ENCODE measurements around the gene EFCC1. TPM values are rescaled to one million over a fixed set of nuclear protein-coding genes. Genes with fewer than 3 reads are reported as not detected.
A peak's percentile ranks its signal among the peaks of the same experiment; 100 is the strongest.

EFCC1 gene
- total and polyA plus RNA-seq, 3 experiments from 2014 or later = 0.11 to 0.22 TPM; not detected in 1

- POLR2A ChIA-PET = interaction anchor here (0.6 kb wide), 1 partner anchor 73 kb away, joined by 5 read pairs; no protein-coding TSS in a partner anchor
Measured at GRCh38 chr3:129046037-129046731, 45.1 kb downstream of the EFCC1 start.

GRCh38 chr3:129046732-129047552 is 45.8 kb downstream of the EFCC1 start:
- H3K27ac ChIP-seq (ENCODE audit: low read depth, low read length) = no peak overlapping the region
- Mint-ChIP-seq H3K4me3 (peak overlapping the region in 3 of 7 donors; percentile 20 to 46 (median 32)), H3K36me3 (peaks cover 0 to 12% (median 0%) of the 10 kb centered on the region in 3 donors), H3K27ac (no peak overlapping the region), H3K27me3 (peaks cover 10 to 21% of the 10 kb centered on the region in 2 donors), H3K4me1 (peaks cover 2 to 7% (median 4%) of the 10 kb centered on the region in 3 donors), H3K9me3 (peaks cover 0 to 6% (median 5%) of the 10 kb centered on the region in 5 donors)
- CTCF ChIA-PET = interaction anchor here (0.8 to 1.9 kb wide), 10 partner anchors 12 to 199 kb away, joined by 3 to 8 read pairs (median 3); partner anchors contain the start of gene CFAP92
- H3K9me3 ChIP-seq (ENCODE audit: low read length) = no peaks in the 10 kb centered on the region
- POLR2A ChIA-PET = interaction anchor here (0.6 kb wide), 1 partner anchor 74 kb away, joined by 5 read pairs; no protein-coding TSS in a partner anchor
- no peak for DNase-seq
- no peaks in the 10 kb centered on the region for H3K36me3 ChIP-seq (ENCODE audit: insufficient read depth, low read length)
- H3K4me1 ChIP-seq (ENCODE audit: insufficient read depth, low read length) = no peaks in the 10 kb centered on the region
- no peak overlapping the region for H3K4me3 ChIP-seq (ENCODE audit: low read length)
- H3K27me3 ChIP-seq (ENCODE audit: insufficient read depth, low read length, poor library complexity, severe bottlenecking) = no peaks in the 10 kb centered on the region

More at GRCh38 chr3:129046037-129046731, 45.1 kb downstream of the EFCC1 start:
- peaks cover 15 to 24% of the 10 kb centered on the region in 2 donors for H3K27me3 Mint-ChIP-seq
- H3K9me3 Mint-ChIP-seq = peaks cover 0 to 6% (median 5%) of the 10 kb centered on the region in 5 donors
- CTCF ChIA-PET = interaction anchor here (0.8 to 1.9 kb wide), 9 partner anchors 12 to 199 kb away, joined by 3 to 8 read pairs (median 3); partner anchors contain the start of gene CFAP92
- DNase-seq = peak in 1 of 5 donors; percentile 29
- H3K4me1 Mint-ChIP-seq = peaks cover 2 to 7% (median 4%) of the 10 kb centered on the region in 3 donors
- H3K4me1 ChIP-seq (ENCODE audit: insufficient read depth, low read length) = no peaks in the 10 kb centered on the region
- H3K27ac ChIP-seq (ENCODE audit: low read depth, low read length) = no peak overlapping the region
- no peaks in the 10 kb centered on the region for H3K27me3 ChIP-seq (ENCODE audit: insufficient read depth, low read length, poor library complexity, severe bottlenecking)
- no peak overlapping the region for H3K27ac Mint-ChIP-seq
- H3K4me3 Mint-ChIP-seq = peak overlapping the region in 2 of 7 donors; percentile 44 to 46
- no peaks in the 10 kb centered on the region for H3K36me3 ChIP-seq (ENCODE audit: insufficient read depth, low read length)
- H3K36me3 Mint-ChIP-seq = peaks cover 0 to 19% (median 0%) of the 10 kb centered on the region in 3 donors
- no peaks in the 10 kb centered on the region for H3K9me3 ChIP-seq (ENCODE audit: low read length)
- H3K4me3 ChIP-seq (ENCODE audit: low read length) = peak overlapping the region; percentile 28

DNA sequence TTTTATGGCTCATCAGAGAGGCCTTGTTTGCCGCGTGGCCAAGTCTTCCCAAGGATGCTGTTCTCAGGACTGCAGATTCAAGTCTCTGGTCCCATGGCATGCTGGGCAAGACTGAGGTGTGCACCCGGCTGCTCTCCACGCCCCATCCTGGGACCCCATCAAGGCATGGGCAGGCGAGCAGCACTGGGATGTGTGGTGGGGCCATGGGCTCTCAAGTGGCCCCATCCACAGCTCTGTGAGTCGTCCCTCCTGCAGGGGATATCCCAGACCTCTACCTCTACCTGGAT is 46.4 kb downstream of the EFCC1 start:
- H3K36me3 Mint-ChIP-seq = peaks cover 0 to 6% (median 0%) of the 10 kb centered on the region in 3 donors
- ChIA-PET POLR2A (no interaction called here), CTCF (interaction anchor here (1.2 to 1.3 kb wide), 3 partner anchors 77 to 115 kb away, joined by 3 read pairs; no protein-coding TSS in a partner anchor)
- H3K27ac Mint-ChIP-seq = no peak overlapping the region
- peak overlapping the region in 1 of 7 donors; percentile 32 for H3K4me3 Mint-ChIP-seq
- H3K27me3 Mint-ChIP-seq = peaks cover 10 to 15% of the 10 kb centered on the region in 2 donors
- no peak overlapping the region for H3K4me3 ChIP-seq (ENCODE audit: low read length)
- H3K36me3 ChIP-seq (ENCODE audit: insufficient read depth, low read length) = no peaks in the 10 kb centered on the region
- H3K9me3 ChIP-seq (ENCODE audit: low read length) = no peaks in the 10 kb centered on the region
- peaks cover 2 to 7% (median 4%) of the 10 kb centered on the region in 3 donors for H3K4me1 Mint-ChIP-seq
- H3K4me1 ChIP-seq (ENCODE audit: insufficient read depth, low read length) = no peaks in the 10 kb centered on the region
- no peak overlapping the region for H3K27ac ChIP-seq (ENCODE audit: low read depth, low read length)
- no peak for DNase-seq
- H3K27me3 ChIP-seq (ENCODE audit: insufficient read depth, low read length, poor library complexity, severe bottlenecking) = no peaks in the 10 kb centered on the region
- peaks cover 0 to 6% (median 5%) of the 10 kb centered on the region in 5 donors for H3K9me3 Mint-ChIP-seq

DNA sequence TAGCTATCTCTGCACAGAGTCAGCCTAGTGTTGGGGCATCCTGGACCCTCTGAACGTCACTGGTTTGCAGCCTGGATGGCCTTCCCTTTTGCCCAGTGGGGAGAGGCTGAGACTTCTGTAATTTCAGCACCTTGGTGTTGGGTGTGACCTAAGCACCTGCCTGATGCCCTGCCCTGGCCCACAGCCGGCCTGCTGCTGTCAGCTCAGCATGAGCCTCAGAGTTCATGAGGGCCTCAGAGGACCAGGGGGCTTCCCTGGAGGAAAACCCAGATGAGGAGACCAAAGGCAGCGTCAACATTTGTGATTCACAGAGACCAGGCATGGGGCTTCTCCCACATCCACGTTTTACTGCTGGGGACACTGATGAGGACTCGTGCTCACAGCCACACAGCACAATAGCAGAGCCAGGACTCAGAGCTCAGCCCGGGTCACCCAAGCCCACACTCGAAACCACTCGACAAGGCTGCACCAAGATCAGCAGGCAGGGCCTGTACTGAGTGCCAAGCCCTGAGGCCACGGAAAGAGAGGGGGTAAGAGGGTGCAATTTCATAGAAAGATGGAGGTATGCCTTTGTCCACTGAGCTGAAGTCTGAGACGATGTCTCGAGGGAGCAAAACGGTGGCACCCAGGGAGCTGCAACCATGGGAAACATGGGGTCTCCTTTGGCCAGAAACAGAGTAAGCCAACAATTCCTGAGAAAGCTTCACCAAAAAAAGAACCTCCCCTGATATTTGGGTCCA is 49.6 kb downstream of the EFCC1 start:
- CTCF ChIA-PET = interaction anchor here (0.7 to 7.2 kb wide), 6 partner anchors 31 to 265 kb away, joined by 4 to 79 read pairs (median 37); partner anchors contain the start of gene RAB43
- H3K4me1 ChIP-seq (ENCODE audit: insufficient read depth, low read length) = peaks cover 5% of the 10 kb centered on the region
- Mint-ChIP-seq H3K4me3 (peak overlapping the region in 1 of 7 donors; percentile 48), H3K9me3 (peaks cover 0 to 6% (median 5%) of the 10 kb centered on the region in 5 donors), H3K27ac (peak overlapping the region in 1 of 8 donors; percentile 21), H3K36me3 (peaks cover 0 to 6% (median 0%) of the 10 kb centered on the region in 3 donors), H3K27me3 (no peaks in the 10 kb centered on the region), H3K4me1 (peaks cover 5 to 8% (median 7%) of the 10 kb centered on the region in 3 donors)
- H3K9me3 ChIP-seq (ENCODE audit: low read length) = no peaks in the 10 kb centered on the region
- no peak for DNase-seq
- no peak overlapping the region for H3K27ac ChIP-seq (ENCODE audit: low read depth, low read length)
- H3K27me3 ChIP-seq (ENCODE audit: insufficient read depth, low read length, poor library complexity, severe bottlenecking) = no peaks in the 10 kb centered on the region
- H3K36me3 ChIP-seq (ENCODE audit: insufficient read depth, low read length) = no peaks in the 10 kb centered on the region
- POLR2A ChIA-PET = no interaction called here
- H3K4me3 ChIP-seq (ENCODE audit: low read length) = no peak overlapping the region

DNA sequence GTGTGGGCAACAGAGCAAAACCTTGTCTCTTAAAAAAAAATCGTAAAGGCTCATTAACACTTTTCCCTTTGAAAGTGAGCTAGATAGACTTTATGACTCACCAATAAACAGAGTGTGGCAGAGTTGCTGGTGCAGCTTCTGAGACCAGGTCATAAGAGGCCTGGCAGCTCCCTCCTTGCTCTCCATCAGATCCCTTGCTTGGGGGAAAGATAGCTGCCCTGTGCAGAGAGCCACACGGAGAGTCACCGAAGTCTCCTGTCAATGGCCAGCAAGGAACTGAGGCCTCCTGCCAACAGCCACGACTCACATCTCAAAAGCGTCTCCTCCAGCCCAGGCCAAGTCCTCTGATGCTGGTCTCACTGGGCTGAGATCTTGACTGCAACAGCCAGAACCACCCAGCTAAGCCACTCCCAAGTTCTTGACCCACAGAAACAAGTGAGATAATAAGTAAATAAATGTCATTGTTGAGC is 50.8 kb downstream of the EFCC1 start:
- no peak for DNase-seq
- H3K27ac Mint-ChIP-seq = no peak overlapping the region
- no peaks in the 10 kb centered on the region for H3K36me3 ChIP-seq (ENCODE audit: insufficient read depth, low read length)
- H3K27ac ChIP-seq (ENCODE audit: low read depth, low read length) = no peak overlapping the region
- H3K4me3 ChIP-seq (ENCODE audit: low read length) = no peak overlapping the region
- CTCF ChIA-PET = interaction anchor here (0.7 to 7.2 kb wide), 17 partner anchors 10 to 199 kb away, joined by 3 to 79 read pairs (median 14); partner anchors contain the start of genes CFAP92, COPG1 and RAB43
- H3K27me3 Mint-ChIP-seq = peaks cover 0 to 2% of the 10 kb centered on the region in 2 donors
- H3K9me3 Mint-ChIP-seq = peaks cover 0 to 6% (median 5%) of the 10 kb centered on the region in 5 donors
- H3K4me1 ChIP-seq (ENCODE audit: insufficient read depth, low read length) = peaks cover 5% of the 10 kb centered on the region
- peaks cover 0 to 6% (median 0%) of the 10 kb centered on the region in 3 donors for H3K36me3 Mint-ChIP-seq
- peaks cover 5 to 8% (median 7%) of the 10 kb centered on the region in 3 donors for H3K4me1 Mint-ChIP-seq
- POLR2A ChIA-PET = interaction anchor here (0.7 to 2.1 kb wide), 3 partner anchors 67 to 788 kb away, joined by 4 to 8 read pairs (median 5); partner anchors contain the start of gene COPG1
- no peak overlapping the region for H3K4me3 Mint-ChIP-seq
- H3K9me3 ChIP-seq (ENCODE audit: low read length) = no peaks in the 10 kb centered on the region
- H3K27me3 ChIP-seq (ENCODE audit: insufficient read depth, low read length, poor library complexity, severe bottlenecking) = no peaks in the 10 kb centered on the region

- Mint-ChIP-seq H3K36me3 (peaks cover 0 to 6% (median 0%) of the 10 kb centered on the region in 3 donors), H3K4me3 (peak overlapping the region in 1 of 7 donors; percentile 48), H3K27ac (no peak overlapping the region), H3K9me3 (peaks cover 0 to 6% (median 5%) of the 10 kb centered on the region in 5 donors), H3K27me3 (peaks cover 0 to 5% of the 10 kb centered on the region in 2 donors), H3K4me1 (peaks cover 5 to 8% (median 7%) of the 10 kb centered on the region in 3 donors)
- ChIA-PET POLR2A (interaction anchor here (0.7 to 2.1 kb wide), 6 partner anchors 66 to 788 kb away, joined by 3 to 8 read pairs (median 4); partner anchors contain the start of gene COPG1), CTCF (interaction anchor here (0.9 to 7.2 kb wide), 30 partner anchors 9 to 198 kb away, joined by 3 to 79 read pairs (median 7); partner anchors contain the start of genes CFAP92, COPG1 and RAB43)
- Histone ChIP-seq H3K4me3 (ENCODE audit: low read length) (no peak overlapping the region), H3K9me3 (ENCODE audit: low read length) (no peaks in the 10 kb centered on the region), H3K36me3 (ENCODE audit: insufficient read depth, low read length) (no peaks in the 10 kb centered on the region), H3K27ac (ENCODE audit: low read depth, low read length) (no peak overlapping the region), H3K4me1 (ENCODE audit: insufficient read depth, low read length) (peaks cover 5% of the 10 kb centered on the region), H3K27me3 (ENCODE audit: insufficient read depth, low read length, poor library complexity, severe bottlenecking) (no peaks in the 10 kb centered on the region)
- DNase-seq = no peak
Measured at GRCh38 chr3:129052675-129053074, 51.6 kb downstream of the EFCC1 start.

DNA sequence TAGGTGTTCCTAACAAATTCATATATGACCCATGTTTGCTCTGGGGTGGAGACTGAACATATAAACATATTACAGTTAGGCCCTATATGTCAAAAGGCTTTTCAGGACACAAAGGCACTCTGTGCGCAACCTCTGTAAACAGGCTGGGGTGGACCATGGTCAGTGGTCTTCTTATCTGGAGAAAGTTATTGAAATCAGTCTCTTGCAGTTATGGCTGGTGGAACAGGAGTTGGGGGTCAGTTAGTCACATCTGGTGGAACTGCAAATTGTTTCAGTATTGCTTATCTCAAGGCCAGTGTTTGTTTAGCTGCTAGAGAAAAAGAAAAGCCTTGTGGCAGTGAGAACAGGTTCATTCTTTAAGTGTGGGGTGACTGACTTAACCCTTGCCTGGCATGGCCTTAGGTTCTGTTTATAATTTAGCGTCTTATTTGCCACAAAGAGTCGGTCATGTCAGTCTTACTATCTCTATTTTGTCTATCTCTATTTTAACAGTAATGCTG is 53.6 kb downstream of the EFCC1 start:
- Histone ChIP-seq H3K27me3 (ENCODE audit: insufficient read depth, low read length, poor library complexity, severe bottlenecking) (no peaks in the 10 kb centered on the region), H3K27ac (ENCODE audit: low read depth, low read length) (no peak overlapping the region), H3K4me1 (ENCODE audit: insufficient read depth, low read length) (peaks cover 5% of the 10 kb centered on the region), H3K4me3 (ENCODE audit: low read length) (no peak overlapping the region), H3K36me3 (ENCODE audit: insufficient read depth, low read length) (no peaks in the 10 kb centered on the region), H3K9me3 (ENCODE audit: low read length) (no peaks in the 10 kb centered on the region)
- Mint-ChIP-seq H3K27ac (peak overlapping the region in 2 of 8 donors; percentile 17 to 61), H3K4me1 (peaks cover 5 to 8% (median 7%) of the 10 kb centered on the region in 3 donors), H3K4me3 (no peak overlapping the region), H3K36me3 (no peaks in the 10 kb centered on the region), H3K9me3 (no peaks in the 10 kb centered on the region), H3K27me3 (peaks cover 0 to 5% of the 10 kb centered on the region in 2 donors)
- ChIA-PET CTCF (interaction anchor here (0.7 to 7.2 kb wide), 14 partner anchors 13 to 191 kb away, joined by 3 to 79 read pairs (median 12); partner anchors contain the start of genes CNBP and RAB43), POLR2A (no interaction called here)
- DNase-seq = no peak
